ENCODE measurements around the gene IPCEF1.
"Not testable (repeated sequence)": the region's sequence is repeated elsewhere in the genome, so short reads cannot be mapped to it uniquely, and the experiment has no call there.

IPCEF1 gene

DNA sequence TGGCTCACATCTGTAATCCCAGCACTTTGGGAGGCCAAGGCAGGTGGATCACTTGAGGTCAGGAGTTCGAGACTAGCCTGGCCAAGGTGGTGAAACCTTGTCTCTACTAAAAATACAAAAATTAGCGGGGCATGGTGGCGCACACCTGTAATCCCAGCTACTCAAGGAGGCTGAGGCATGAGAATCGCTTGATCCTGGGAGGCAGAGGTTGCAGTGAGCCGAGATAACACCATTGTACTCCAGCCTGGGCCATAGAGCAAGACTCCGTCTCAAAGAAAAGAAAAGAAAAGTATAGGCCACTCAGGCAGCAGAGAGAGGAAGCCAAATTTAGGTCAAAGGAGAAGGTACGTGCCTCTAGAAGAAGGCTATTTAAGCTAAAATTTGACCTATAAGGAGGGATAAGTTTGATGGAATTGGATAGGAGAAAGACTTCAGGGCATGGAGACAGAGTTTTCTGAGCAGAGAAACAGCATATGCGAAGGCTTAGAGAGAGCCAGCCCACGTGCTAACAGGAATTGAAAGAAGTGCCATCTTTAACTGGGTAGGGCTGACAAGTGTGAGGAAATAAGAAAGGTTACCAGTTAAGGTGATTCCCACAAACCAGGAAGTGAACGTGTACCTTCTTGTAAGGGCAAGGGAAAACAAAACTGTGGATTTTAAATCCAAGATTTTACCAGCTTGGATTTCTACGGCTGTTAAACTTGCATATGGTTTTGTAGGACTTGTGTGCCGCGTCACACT is 113.8 kb downstream of the IPCEF1 start:
- DNase-seq (ENCODE audit: low read depth in 1 of 2, low spot score in 1 of 2), result no peak
- no peak for TF ChIP-seq JUND (IDR thresholded peaks at IDR 0.05; ENCODE audit: low read depth)

DNA sequence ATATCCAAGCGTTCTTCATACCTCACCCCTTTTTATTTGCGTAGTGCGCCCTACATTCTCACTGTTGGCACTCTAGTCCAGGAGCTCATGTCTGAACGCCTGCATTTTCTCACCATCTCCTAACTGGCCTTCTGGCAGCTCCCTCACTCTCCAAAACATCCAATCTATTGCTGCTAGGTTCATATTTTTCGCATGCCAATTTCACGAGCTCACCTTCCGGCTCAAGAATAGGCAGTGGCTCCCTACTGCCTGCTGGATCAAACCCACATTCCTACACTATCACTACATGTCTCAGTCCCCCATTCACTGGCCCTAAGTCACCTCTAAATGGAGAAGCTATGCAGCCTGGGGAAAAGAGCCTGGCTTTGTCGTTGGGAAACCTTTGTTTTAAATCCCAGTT is 115.0 kb downstream of the IPCEF1 start:
- no peak for TF ChIP-seq JUND (IDR thresholded peaks at IDR 0.05; ENCODE audit: low read depth)
- DNase-seq (ENCODE audit: low read depth in 1 of 2, low spot score in 1 of 2), result no peak
- in situ Hi-C loops (cut with HindIII; ENCODE audit: low pct_unique_long_range_greater_than_20kb, low sequenced_read_pairs), result no loop called here

More for the DNA sequence above, 113.8 kb downstream of the IPCEF1 start:
- in situ Hi-C loops (cut with HindIII; ENCODE audit: low pct_unique_long_range_greater_than_20kb, low sequenced_read_pairs), result no loop called here

DNA sequence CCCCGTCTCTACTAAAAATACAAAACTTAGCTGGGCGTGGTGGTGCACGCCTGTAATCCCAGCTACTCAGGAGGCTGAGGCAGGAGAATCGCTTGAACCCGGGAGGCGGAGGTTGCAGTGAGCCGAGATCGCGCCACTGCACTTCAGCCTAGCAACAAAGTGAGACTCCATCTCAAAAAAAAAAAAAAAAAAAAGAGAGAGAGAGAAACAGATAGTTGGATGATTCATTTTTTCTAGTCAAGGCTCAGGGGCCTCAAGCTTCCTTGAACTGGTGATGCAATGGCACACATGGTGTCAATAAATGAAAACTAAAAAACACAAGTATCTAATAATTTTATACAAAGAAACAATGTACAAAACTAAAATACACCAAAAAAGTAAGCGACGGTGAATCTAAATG is 115.5 kb downstream of the IPCEF1 start:
- DNase-seq (ENCODE audit: low read depth in 1 of 2, low spot score in 1 of 2); in situ Hi-C loops (cut with HindIII; ENCODE audit: low pct_unique_long_range_greater_than_20kb, low sequenced_read_pairs): not testable (repeated sequence)

DNA sequence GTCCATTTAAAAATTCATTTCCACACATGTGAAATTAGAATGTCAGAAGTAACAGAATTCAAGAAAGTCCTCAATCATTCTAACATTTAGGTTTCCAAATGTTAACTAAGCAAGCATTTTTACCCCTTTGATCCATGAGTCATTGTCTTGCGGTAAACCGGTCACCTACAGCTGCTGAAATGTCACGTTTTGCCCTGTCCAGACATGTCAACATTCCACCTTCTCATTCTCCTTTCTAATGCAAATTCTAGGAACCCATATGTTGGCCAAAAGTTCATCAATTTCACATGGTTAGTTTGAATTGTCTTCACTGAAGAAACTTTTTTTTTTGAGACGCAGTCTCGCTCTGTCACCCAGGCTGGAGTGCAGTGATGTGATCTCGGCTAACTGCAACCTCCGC is 117.2 kb downstream of the IPCEF1 start:
- DNase-seq (ENCODE audit: low read depth in 1 of 2, low spot score in 1 of 2), result no peak
- in situ Hi-C loops (cut with HindIII; ENCODE audit: low pct_unique_long_range_greater_than_20kb, low sequenced_read_pairs), result no loop called here
- no peak for TF ChIP-seq JUND (IDR thresholded peaks at IDR 0.05; ENCODE audit: low read depth)

DNA sequence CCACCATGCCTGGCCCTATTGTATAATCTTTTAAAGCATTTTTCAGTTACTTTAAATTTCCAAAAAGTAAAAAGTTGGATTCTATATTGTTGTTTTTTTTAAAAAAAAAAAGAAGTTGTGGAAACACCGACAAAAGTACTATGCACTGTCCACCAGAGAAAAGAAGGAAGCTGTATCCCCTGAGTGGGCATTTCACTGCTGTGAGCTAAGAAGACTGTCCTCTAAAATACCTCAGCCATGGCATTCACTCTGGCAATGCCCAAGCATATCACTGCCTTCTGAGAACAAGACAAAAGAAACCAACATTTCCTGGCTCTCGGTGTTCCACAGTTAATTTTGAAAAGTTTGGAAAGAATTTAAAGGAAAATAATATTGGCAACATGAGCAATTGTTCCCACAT is 117.8 kb downstream of the IPCEF1 start:
- DNase-seq (ENCODE audit: low read depth in 1 of 2, low spot score in 1 of 2), result no peak
- no peak for TF ChIP-seq JUND (IDR thresholded peaks at IDR 0.05; ENCODE audit: low read depth)
- in situ Hi-C loops (cut with HindIII; ENCODE audit: low pct_unique_long_range_greater_than_20kb, low sequenced_read_pairs), result no loop called here

DNA sequence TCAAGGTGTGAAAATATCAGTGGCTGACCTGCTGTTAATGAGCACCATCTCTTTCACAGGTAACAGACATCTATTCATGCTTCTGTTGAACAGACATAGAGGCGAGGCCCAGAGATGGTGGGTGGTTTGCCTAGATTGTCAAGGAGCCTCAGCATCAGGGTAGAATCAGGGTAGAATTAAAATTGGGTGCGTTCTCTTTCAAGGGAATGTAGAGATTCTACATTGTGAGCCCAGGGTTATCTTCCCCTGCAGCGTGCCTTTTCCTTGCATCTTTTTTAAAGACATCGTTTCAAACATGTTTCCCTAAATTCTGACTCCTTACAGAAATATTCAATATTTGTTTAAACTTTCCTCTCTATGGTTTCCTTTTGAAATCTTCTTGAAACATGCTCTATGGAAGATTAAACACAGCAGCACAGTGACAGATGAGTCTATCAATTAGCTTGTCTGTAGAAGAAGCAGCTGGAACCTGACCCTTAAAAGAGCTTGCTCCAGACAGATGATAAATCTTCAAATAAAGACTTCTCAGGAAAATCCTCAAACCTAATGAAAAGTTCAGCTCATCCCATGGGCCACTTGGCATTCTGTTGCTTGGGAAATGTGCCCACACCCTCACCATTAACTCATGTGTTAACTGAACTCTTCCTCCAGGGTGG is 119.8 kb downstream of the IPCEF1 start:
- in situ Hi-C loops (cut with HindIII; ENCODE audit: low pct_unique_long_range_greater_than_20kb, low sequenced_read_pairs), result no loop called here
- TF ChIP-seq JUND (IDR thresholded peaks at IDR 0.05; ENCODE audit: low read depth), result no peak
- no peak for DNase-seq (ENCODE audit: low read depth in 1 of 2, low spot score in 1 of 2)

DNA sequence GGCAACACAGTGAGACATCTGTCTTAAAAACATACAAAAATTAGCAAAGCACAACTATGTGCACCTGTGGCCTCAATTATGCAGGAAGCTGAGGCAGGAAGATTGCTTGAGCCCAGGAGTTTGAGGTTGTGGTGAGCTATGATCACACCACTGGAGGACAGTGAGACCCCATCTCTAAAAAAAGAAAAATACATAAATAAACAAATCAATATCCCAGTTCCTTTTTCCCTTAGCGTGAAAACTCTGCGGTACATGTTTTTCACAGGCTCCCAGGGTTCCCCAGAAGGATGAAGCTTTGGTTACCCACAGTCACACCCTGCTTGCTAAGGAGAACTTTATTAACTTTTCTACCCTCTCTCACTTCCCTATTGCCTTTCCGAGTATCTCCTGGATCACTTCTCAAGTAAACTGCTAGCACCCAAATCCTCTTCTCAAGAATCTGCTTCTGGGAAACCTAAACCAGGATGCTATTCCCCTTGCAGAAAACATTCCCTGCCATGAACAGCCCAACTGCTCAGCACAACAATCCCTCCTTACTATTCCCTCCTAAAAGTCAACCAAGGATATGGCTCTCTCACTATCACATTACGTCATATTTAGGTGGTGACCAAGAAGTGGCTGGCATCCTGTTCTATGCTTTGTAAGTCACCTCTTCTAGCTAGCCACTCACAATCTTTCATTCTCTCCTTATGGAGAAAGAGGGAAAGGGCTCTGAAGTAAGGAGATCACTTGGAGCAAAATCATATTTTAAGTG is 122.4 kb downstream of the IPCEF1 start:
- in situ Hi-C loops (cut with HindIII; ENCODE audit: low pct_unique_long_range_greater_than_20kb, low sequenced_read_pairs), result no loop called here
- DNase-seq (ENCODE audit: low read depth in 1 of 2, low spot score in 1 of 2), result no peak
- TF ChIP-seq JUND (IDR thresholded peaks at IDR 0.05; ENCODE audit: low read depth), result no peak

DNA sequence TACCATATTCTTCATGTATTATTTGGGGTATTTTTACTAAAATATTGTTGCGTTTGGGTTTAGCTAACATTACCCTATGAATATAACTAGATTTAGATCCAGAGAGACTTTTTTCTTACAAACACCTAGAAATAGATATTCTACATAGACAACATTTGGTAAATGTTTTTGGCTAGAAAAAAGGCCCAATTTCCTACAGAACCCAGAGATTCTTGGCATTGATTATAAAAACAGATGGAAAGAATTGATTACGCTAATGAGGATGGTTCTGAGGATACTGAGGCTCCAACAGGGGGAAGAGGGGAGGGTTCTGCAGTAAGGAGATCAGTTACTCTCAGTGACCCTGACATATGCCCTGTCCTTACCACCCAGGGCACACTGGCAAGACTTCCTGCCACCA is 123.2 kb downstream of the IPCEF1 start:
- in situ Hi-C loops (cut with HindIII; ENCODE audit: low pct_unique_long_range_greater_than_20kb, low sequenced_read_pairs), result no loop called here

DNA sequence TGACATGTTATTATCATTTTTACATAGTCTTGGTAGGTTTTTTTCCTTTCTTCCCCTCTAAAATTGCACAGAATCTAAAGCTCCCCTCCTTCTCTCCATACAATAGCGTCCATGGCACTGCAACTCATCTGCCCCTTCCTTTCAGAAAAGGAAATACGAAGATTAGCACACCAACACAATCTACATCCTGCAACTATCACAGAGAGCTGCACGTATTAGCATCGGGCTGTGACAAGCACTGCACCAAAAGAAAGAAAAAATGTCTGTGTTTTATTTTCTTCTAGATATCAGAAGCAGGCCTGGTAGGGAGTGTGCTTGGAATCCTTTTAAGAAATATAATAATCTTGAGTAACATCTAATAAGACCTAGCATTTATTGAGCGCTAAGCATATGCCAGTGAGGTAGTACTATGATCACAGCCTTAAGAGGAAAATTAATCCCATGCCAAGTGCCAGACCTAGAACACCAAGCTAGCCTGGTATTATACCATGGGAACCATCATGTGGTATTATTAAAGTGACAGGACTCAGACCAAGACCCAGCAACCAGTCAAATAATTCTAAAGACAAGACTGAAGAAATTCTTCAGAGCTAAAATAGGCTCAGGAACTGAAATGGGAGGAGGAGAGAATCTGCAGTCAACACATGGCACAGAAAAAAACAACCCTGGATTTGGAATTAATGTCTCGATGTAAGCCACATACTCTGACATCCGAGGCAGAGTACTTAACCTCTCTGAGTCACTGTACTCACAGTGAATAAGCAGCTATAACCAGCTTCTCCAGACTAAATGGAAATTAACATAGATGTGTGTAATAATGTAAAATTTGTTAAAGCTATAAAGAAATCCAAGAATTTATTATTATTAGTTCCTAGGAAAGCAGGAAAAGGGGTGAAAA is 124.3 kb downstream of the IPCEF1 start:
- DNase-seq (ENCODE audit: low read depth in 1 of 2, low spot score in 1 of 2), result no peak
- TF ChIP-seq JUND (IDR thresholded peaks at IDR 0.05; ENCODE audit: low read depth), result no peak
- in situ Hi-C loops (cut with HindIII; ENCODE audit: low pct_unique_long_range_greater_than_20kb, low sequenced_read_pairs), result no loop called here

More for the DNA sequence above, 123.2 kb downstream of the IPCEF1 start:
- no peak for DNase-seq (ENCODE audit: low read depth in 1 of 2, low spot score in 1 of 2)
- no peak for TF ChIP-seq JUND (IDR thresholded peaks at IDR 0.05; ENCODE audit: low read depth)

DNA sequence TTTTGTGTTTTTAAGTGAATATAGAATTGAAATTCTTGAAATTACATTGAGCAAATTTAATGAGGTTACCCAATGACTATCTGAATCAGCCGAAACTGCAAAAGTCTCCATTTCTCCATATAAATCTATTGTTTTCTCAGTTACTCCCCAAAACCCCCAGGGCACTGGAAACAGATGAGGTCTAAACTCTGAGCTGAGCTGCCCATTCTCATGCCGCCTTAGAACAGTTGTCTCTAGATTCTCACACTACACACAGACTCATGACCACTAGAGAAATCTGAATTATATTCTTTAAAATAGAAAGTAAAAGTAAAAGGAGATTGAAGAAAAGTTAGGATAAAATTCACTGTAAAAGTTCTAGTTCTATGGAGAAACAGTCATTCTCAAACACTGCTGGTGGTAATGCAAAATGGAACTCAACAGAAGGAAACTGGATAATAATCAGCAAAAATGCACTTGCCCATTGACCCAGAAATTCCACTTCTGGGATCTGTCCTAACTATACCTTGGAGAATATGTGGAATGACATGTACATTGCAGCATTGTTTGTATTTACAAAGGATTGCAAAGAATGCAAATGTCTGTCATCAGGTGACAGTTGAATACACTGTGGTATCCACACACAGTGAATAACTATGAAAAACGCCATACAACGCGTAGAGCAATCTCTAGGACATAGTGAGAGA is 125.5 kb downstream of the IPCEF1 start:
- no peak for TF ChIP-seq JUND (IDR thresholded peaks at IDR 0.05; ENCODE audit: low read depth)
- peak in 1 of 2 experiments; percentile 28 for DNase-seq (ENCODE audit: low read depth in 1 of 2, low spot score in 1 of 2)
- in situ Hi-C loops (cut with HindIII; ENCODE audit: low pct_unique_long_range_greater_than_20kb, low sequenced_read_pairs), result no loop called here

DNA sequence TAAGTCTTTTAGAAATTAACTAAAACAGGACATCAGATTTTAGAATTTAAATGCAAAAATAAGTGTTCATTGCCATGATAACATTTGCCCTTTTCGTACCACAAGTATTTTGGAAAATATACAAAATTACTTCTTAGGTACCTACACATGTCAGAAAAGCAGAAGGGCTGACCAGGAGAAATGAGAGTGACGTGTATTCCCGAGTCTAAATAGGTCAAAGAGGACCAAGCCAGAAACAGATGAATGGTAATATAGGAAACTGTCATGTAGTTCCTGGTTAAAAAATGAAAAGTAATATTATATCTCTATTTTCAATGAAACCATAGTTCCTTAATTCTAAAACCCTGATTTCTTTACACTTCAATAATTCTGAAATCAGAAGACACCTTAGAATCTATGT is 126.2 kb downstream of the IPCEF1 start:
- DNase-seq (ENCODE audit: low read depth in 1 of 2, low spot score in 1 of 2), result no peak
- TF ChIP-seq JUND (IDR thresholded peaks at IDR 0.05; ENCODE audit: low read depth), result no peak
- in situ Hi-C loops (cut with HindIII; ENCODE audit: low pct_unique_long_range_greater_than_20kb, low sequenced_read_pairs), result no loop called here

DNA sequence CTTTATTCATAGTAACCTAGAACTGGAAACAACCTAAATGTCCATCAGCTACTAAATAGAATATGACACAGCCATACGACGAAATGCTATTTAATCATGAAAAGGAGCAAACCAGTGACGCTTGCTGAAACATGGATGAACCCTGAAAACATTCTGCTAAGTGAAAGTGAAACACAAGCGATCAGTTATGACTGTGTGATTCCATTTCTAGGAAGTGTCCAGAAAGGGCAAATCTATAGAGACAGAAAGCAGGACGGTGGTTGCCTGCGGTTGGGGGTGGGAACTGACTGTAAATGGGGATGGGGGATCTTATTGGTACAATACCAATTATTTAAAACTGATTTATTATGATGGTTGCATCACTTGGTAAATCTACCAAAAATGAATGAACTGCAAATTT is 126.8 kb downstream of the IPCEF1 start:
- DNase-seq (ENCODE audit: low read depth in 1 of 2, low spot score in 1 of 2), result no peak
- in situ Hi-C loops (cut with HindIII; ENCODE audit: low pct_unique_long_range_greater_than_20kb, low sequenced_read_pairs), result no loop called here
- TF ChIP-seq JUND (IDR thresholded peaks at IDR 0.05; ENCODE audit: low read depth), result no peak
